Measurements from ENCODE around the gene UBA52. TPM values are rescaled to one million over a fixed set of nuclear protein-coding genes. Genes with fewer than 3 reads are reported as not detected.

UBA52 gene
- total RNA-seq, 4 donors from 2014 or later = 512 to 719 (median 537) TPM

GRCh38 chr19:18594824-18595373 is 23.2 kb downstream of the UBA52 start:
- in situ Hi-C loops (cut with MboI; ENCODE audit: low sequenced_read_pairs in 4 of 4) (loop anchor here (10.0 to 25.0 kb wide), 4 partner anchors 80 to 260 kb away; partner anchors contain the start of gene UPF1 (in 1 of the 4)), intact Hi-C loops (cut with DNase I; ENCODE audit: low total_unique reads) (loop anchor here (1.0 to 5.0 kb wide), 4 partner anchors 80 to 347 kb away; partner anchors contain the start of genes HOMER3 and UPF1)
- Histone ChIP-seq H3K4me1 (peaks cover 18 to 20% of the 10 kb centered on the region in 2 donors), H3K36me3 (peaks cover 0 to 12% of the 10 kb centered on the region in 2 donors), H3K4me3 (peak overlapping the region; percentile 34 to 54 (median 46)), H3K9me3 (no peaks in the 10 kb centered on the region), H3K27ac (peak overlapping the region in 1 of 4 donors; percentile 13), H3K27me3 (no peaks in the 10 kb centered on the region)
- ATAC-seq = no peak
- TF ChIP-seq, protein P1, sequence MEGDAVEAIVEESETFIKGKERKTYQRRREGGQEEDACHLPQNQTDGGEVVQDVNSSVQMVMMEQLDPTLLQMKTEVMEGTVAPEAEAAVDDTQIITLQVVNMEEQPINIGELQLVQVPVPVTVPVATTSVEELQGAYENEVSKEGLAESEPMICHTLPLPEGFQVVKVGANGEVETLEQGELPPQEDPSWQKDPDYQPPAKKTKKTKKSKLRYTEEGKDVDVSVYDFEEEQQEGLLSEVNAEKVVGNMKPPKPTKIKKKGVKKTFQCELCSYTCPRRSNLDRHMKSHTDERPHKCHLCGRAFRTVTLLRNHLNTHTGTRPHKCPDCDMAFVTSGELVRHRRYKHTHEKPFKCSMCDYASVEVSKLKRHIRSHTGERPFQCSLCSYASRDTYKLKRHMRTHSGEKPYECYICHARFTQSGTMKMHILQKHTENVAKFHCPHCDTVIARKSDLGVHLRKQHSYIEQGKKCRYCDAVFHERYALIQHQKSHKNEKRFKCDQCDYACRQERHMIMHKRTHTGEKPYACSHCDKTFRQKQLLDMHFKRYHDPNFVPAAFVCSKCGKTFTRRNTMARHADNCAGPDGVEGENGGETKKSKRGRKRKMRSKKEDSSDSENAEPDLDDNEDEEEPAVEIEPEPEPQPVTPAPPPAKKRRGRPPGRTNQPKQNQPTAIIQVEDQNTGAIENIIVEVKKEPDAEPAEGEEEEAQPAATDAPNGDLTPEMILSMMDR (IDR thresholded peaks at IDR 0.05 in 4 of 5, conservative IDR thresholded peaks at IDR 0.05 in 1 of 5) = no peak
- no peak for TF ChIP-seq POLR2A (IDR thresholded peaks at IDR 0.05)
- no peak for DNase-seq

DNA sequence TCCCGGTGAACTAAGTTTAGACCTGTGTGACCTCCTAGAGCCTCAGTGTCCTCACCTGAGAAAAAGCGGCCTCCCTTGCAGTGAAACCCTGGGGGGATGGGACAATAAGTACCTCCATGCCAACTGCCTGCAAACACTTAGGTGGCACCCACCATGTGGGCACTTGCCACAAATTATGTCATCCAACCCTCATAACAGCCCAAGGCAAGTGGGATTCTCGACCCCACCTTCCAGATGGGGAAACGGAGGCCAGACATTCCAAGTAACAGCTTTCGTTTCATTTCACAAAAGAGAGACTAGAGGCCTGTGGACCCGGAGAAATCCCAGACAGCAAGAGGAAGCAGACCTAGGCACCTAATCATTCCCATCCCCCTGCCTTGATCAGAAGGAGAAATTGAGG is 23.8 kb downstream of the UBA52 start:
- Histone ChIP-seq H3K36me3 (peaks cover 0 to 9% of the 10 kb centered on the region in 2 donors), H3K4me1 (peaks cover 16 to 17% of the 10 kb centered on the region in 2 donors), H3K27ac (no peak overlapping the region), H3K9me3 (no peaks in the 10 kb centered on the region), H3K27me3 (no peaks in the 10 kb centered on the region), H3K4me3 (no peak overlapping the region)
- in situ Hi-C loops (cut with MboI; ENCODE audit: low sequenced_read_pairs in 4 of 4) (loop anchor here (10.0 to 25.0 kb wide), 4 partner anchors 79 to 259 kb away; partner anchors contain the start of gene UPF1 (in 1 of the 4)), intact Hi-C loops (cut with DNase I; ENCODE audit: low total_unique reads) (loop anchor here (2.0 kb wide), 1 partner anchor 79 kb away; no protein-coding TSS in a partner anchor)
- TF ChIP-seq POLR2A (IDR thresholded peaks at IDR 0.05) = no peak
- TF ChIP-seq, protein P1 (IDR thresholded peaks at IDR 0.05 in 4 of 5, conservative IDR thresholded peaks at IDR 0.05 in 1 of 5) = no peak
- DNase-seq (no peak), ATAC-seq (no peak)

DNA sequence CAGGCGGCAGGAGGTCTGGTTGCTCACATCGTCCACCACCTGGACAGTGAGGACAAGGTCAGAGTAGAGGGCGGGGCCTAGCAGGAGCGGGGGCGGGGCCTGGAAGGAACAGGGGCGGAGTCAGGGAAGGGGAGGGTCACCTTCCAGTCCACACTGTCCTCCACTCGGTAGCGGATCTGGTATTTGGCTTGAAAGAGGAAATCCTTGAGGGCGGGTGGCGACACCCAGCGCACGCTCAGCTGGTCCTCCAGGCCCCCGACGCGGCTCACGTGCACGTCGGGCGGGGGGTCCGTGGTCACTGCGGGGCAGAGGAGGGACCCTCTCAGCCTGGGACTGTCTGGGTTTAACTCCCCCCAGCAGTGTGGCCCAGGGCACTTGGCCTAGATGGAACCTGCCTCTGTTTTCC is 25.1 kb downstream of the UBA52 start:
- Histone ChIP-seq H3K4me3 (no peak overlapping the region), H3K27me3 (no peaks in the 10 kb centered on the region), H3K36me3 (no peaks in the 10 kb centered on the region), H3K4me1 (peaks cover 13 to 17% of the 10 kb centered on the region in 2 donors), H3K27ac (no peak overlapping the region), H3K9me3 (no peaks in the 10 kb centered on the region)
- TF ChIP-seq POLR2A (IDR thresholded peaks at IDR 0.05) = no peak
- TF ChIP-seq, protein P1 (IDR thresholded peaks at IDR 0.05 in 4 of 5, conservative IDR thresholded peaks at IDR 0.05 in 1 of 5) = no peak
- intact Hi-C loops (cut with DNase I; ENCODE audit: low total_unique reads) = no loop called here
- DNase-seq (peak in 1 of 2 donors; percentile 40), ATAC-seq (peak in 1 of 2 donors; percentile 25)
- in situ Hi-C loops (cut with MboI; ENCODE audit: low sequenced_read_pairs in 4 of 4) = loop anchor here (10.0 to 25.0 kb wide), 4 partner anchors 78 to 258 kb away; partner anchors contain the start of gene UPF1 (in 1 of the 4)

- intact Hi-C loops (cut with DNase I; ENCODE audit: low total_unique reads) (no loop called here), in situ Hi-C loops (cut with MboI; ENCODE audit: low sequenced_read_pairs in 4 of 4) (loop anchor here (10.0 to 25.0 kb wide), 4 partner anchors 77 to 257 kb away; partner anchors contain the start of gene UPF1 (in 1 of the 4))
- Histone ChIP-seq H3K27ac (no peak overlapping the region), H3K4me3 (no peak overlapping the region), H3K27me3 (no peaks in the 10 kb centered on the region), H3K4me1 (peaks cover 13 to 17% of the 10 kb centered on the region in 2 donors), H3K36me3 (no peaks in the 10 kb centered on the region), H3K9me3 (no peaks in the 10 kb centered on the region)
- ATAC-seq = no peak
- no peak for DNase-seq
- TF ChIP-seq, protein P1 (IDR thresholded peaks at IDR 0.05 in 4 of 5, conservative IDR thresholded peaks at IDR 0.05 in 1 of 5) = no peak
- no peak for TF ChIP-seq POLR2A (IDR thresholded peaks at IDR 0.05)
Measured at GRCh38 chr19:18597809-18598660, 26.4 kb downstream of the UBA52 start.

Data from gastrocnemius medialis (tissue), 4 donors.